GM12878 (cell line): ENCODE data around the gene NEURL3. TPM values are rescaled to one million over a fixed set of nuclear protein-coding genes. Genes with fewer than 3 reads are reported as not detected.

Experiments
- ATAC-seq: fragments of 200-7000 bp; cut with Tn5 transposase; 3 replicates; pipeline ENCODE4 v1.9.1; 2020; ENCODE audit warnings: mild to moderate bottlenecking, moderate library complexity
- BruUV-seq: library from RNA; stranded (reverse); fragments of 400-500 nt; replicated peaks from 2 replicates; lab custom pipeline; 2021; lab: Mats Ljungman, UMichigan
- CTCF ChIA-PET: fragments of 300-600 bp; sonication (Branson Sonifier 250); formaldehyde crosslinking; extraction: SDS; loops from one replicate; lab custom pipeline; 2021; ENCODE audit warnings: inconsistent platforms; lab: Yijun Ruan, JAX
- POLR2A ChIA-PET: fragments of 350-600 bp; formaldehyde crosslinking; extraction: SDS; loops from one replicate; lab custom pipeline; 2021; ENCODE audit warnings: inconsistent platforms; lab: Charles Lee
- RAD21 ChIA-PET: fragments of 300-600 bp; sonication (Branson Sonifier 250); formaldehyde crosslinking; loops from one replicate; lab custom pipeline; 2023; ENCODE audit warnings: antibody characterized with exemption; ENCODE audit not compliant: unreplicated experiment; lab: Charles Lee
- SMC1A ChIA-PET: fragments of 300-600 bp; sonication (Branson Sonifier 250); formaldehyde crosslinking; loops from one replicate; lab custom pipeline; 2023; ENCODE audit not compliant: unreplicated experiment, uncharacterized antibody; lab: Charles Lee
- DNase-seq: peaks from one replicate; pipeline ENCODE4 v3.0.0-alpha.2; 2011; ENCODE audit warnings: low read depth, low spot score
- FAIRE-seq: peaks from 3 replicates; lab custom pipeline; 2011; peaks lifted over from hg19 to GRCh38; lab: Jason Lieb, UNC
- H2AFZ ChIP-seq: 2 replicates; pipeline ENCODE4 v1.6.0; 2011; ENCODE audit warnings: low read depth, low read length, control low read depth; ENCODE audit not compliant: control insufficient read depth
- H3K27ac ChIP-seq: 2 replicates; pipeline ENCODE4 v1.5.1; 2011; ENCODE audit warnings: control low read depth; ENCODE audit not compliant: control insufficient read depth, insufficient read depth
- H3K27me3 ChIP-seq, 2 experiments: replicated peaks in 1 of 2; 2 replicates each; pipeline versions ENCODE4 v1.6.0 to v1.6.1; 2011; ENCODE audit warnings: low read length in 1 of 2; ENCODE audit not compliant: control insufficient read depth in 2 of 2, insufficient read depth in 2 of 2
- H3K36me3 ChIP-seq, 2 experiments: 2 replicates each; pipeline ENCODE4 v1.5.1; 2011; ENCODE audit warnings: low read length in 1 of 2; ENCODE audit not compliant: control insufficient read depth in 2 of 2, insufficient read depth in 2 of 2
- H3K4me1 ChIP-seq: 2 replicates; pipeline ENCODE4 v1.6.1; 2011; ENCODE audit warnings: mild to moderate bottlenecking, low read length, moderate library complexity, mixed read lengths; ENCODE audit not compliant: control insufficient read depth, insufficient read depth
- H3K4me2 ChIP-seq: 2 replicates; pipeline ENCODE4 v1.6.0; 2011; ENCODE audit warnings: control low read depth; ENCODE audit not compliant: control insufficient read depth, insufficient read depth
- H3K4me3 ChIP-seq: fragments of 200-600 bp; sonication (generic); 2 replicates; pipeline ENCODE4 v1.5.1; 2016
- H3K79me2 ChIP-seq: 2 replicates; pipeline ENCODE4 v1.6.0; 2011; ENCODE audit warnings: low read length; ENCODE audit not compliant: control insufficient read depth, insufficient read depth
- H3K9ac ChIP-seq: 2 replicates; pipeline ENCODE4 v1.8.0; 2011; ENCODE audit warnings: low read length, control low read depth, mixed read lengths; ENCODE audit not compliant: control insufficient read depth, insufficient read depth
- H3K9me3 ChIP-seq: replicated peaks from 3 replicates; pipeline ENCODE4 v1.5.1; 2011; ENCODE audit warnings: mild to moderate bottlenecking, low read length; ENCODE audit not compliant: control insufficient read depth, insufficient read depth
- H4K20me1 ChIP-seq: 2 replicates; pipeline ENCODE4 v1.6.0; 2011; ENCODE audit not compliant: control insufficient read depth, insufficient read depth
- GATAD2B ChIP-seq: fragments of 450-650 bp; conservative IDR thresholded peaks from 2 replicates; pipeline ENCODE4 v1.6.1; 2017; ENCODE audit warnings: low read depth, mild to moderate bottlenecking, moderate library complexity
- MAX ChIP-seq: IDR thresholded peaks from 2 replicates; pipeline ENCODE4 v1.6.1; 2012; ENCODE audit warnings: low read depth, low read length, improper control_type of control experiment
- NBN ChIP-seq: fragments of 450-650 bp; IDR thresholded peaks from 2 replicates; pipeline ENCODE4 v1.6.1; 2016
- WGBS: methylation state at CpG from one replicate; pipeline ENCODE4 v1.1.6; 2016; ENCODE audit warnings: low lambda C conversion rate; ENCODE audit not compliant: insufficient replicate concordance, insufficient coverage; ENCODE audit errors: missing lambda C conversion rate; 5-methylcytosine and 5-hydroxymethylcytosine counted together
- in situ Hi-C: fragments of 300-500 bp; cut with MboI; formaldehyde crosslinking; loops from 9 replicates; pipeline ENCODE4 v1.14.3; 2018; ENCODE audit warnings: mixed read lengths
- intact Hi-C: fragments of 100-400 bp; cut with micrococcal nuclease; formaldehyde crosslinking; loops from one replicate; pipeline ENCODE4 v1.14.2; 2022; ENCODE audit not compliant: unreplicated experiment
- polyA plus RNA-seq, 11 experiments: library from polyadenylated mRNA; depleted of rRNA in 4 of 11; unstranded in 6 of 11; stranded (reverse) in 5 of 11; fragments of >200 nt; fragmentation: Nextera tagmentation in 4 of 11; fragmentation: Illumina TruSeq in 1 of 11; extraction: Ambion mirVana in 4 of 11; extraction: Trizol in 1 of 11; gene quantifications; 1 replicate in 1 of 11; 2 replicates in 10 of 11; pipeline versions ENCODE4 v1.2.1 to v1.2.3, GENCODE V29; 2011 to 2016; ENCODE audit warnings: inconsistent platforms in 2 of 11, missing spikeins in 2 of 11, low read depth in 1 of 11
- total RNA-seq, 4 experiments: library from RNA; depleted of rRNA in 3 of 4; stranded (reverse); fragments of >200 nt in 3 of 4; fragmentation: Illumina TruSeq in 1 of 4; extraction: Trizol in 1 of 4; gene quantifications; 2 replicates each; pipeline versions ENCODE4 v1.2.1 to v1.2.3, GENCODE V29; 2013 to 2021

Gene NEURL3
- total and polyA plus RNA-seq, 10 of the 15 experiments (the other 5 are each of a cell fraction or from before 2014, with no cell fraction given), result 0.03 to 6.3 (median 0.47) TPM

- TF ChIP-seq GATAD2B (0 out of 2 replicates have a peak, but pooled peaks have one; percentile 6), NBN (no peak), MAX (0 out of 2 replicates have a peak, but pooled peaks have one; percentile 11)
- POLR2A ChIA-PET, result interaction anchor here (0.8 kb wide), 1 partner anchor 169 kb away, joined by 3 read pairs; no protein-coding TSS in a partner anchor
These were observed 1.4 kb downstream of the NEURL3 start for GRCh38 chr2:96503637-96504243.

More at GRCh38 chr2:96503637-96504243, 1.4 kb downstream of the NEURL3 start:
- Histone ChIP-seq H3K36me3 (no peaks in the 10 kb centered on the region), H2AFZ (peak overlapping the region; percentile 77; the same call in 1 of the 2 replicates), H3K27me3 (no peaks in the 10 kb centered on the region), H3K27ac (no peak overlapping the region; the same call in 1 of the 2 replicates), H3K4me1 (peaks cover 40% of the 10 kb centered on the region), H3K4me2 (peak overlapping the region; percentile 67; the same call in 1 of the 2 replicates), H3K9me3 (no peaks in the 10 kb centered on the region), H3K79me2 (no peaks in the 10 kb centered on the region), H3K9ac (no peak overlapping the region), H4K20me1 (no peaks in the 10 kb centered on the region), H3K4me3 (no peak overlapping the region)
- BruUV-seq, result no TSS peak
- intact Hi-C loops, result no loop called here
- WGBS, result 52% methylated on average over 12 of the region's 12 CpGs
- no peak for DNase-seq
- CTCF ChIA-PET, result interaction anchor here (1.0 to 13.0 kb wide), 7 partner anchors 11 to 511 kb away, joined by 3 to 307 read pairs (median 5); no protein-coding TSS in a partner anchor
- RAD21 ChIA-PET, result interaction anchor here (0.9 to 9.9 kb wide), 2 partner anchors 35 to 97 kb away, joined by 3 to 144 read pairs; no protein-coding TSS in a partner anchor
- no peak for FAIRE-seq
- SMC1A ChIA-PET, result interaction anchor here (1.1 to 3.4 kb wide), 4 partner anchors 8 to 112 kb away, joined by 3 to 16 read pairs (median 7); no protein-coding TSS in a partner anchor
- no peak for ATAC-seq
- in situ Hi-C loops, result no loop called here
